Left kidney (tissue), 8 donors: ENCODE measurements around the gene STK25. TPM values are rescaled to one million over a fixed set of nuclear protein-coding genes. Genes with fewer than 3 reads are reported as not detected.
A peak's percentile ranks its signal among the peaks of the same experiment; 100 is the strongest.

Experiments used
- DNase-seq: peaks from one replicate; pipeline ENCODE4 v3.0.0-alpha.2; 2013
- long read RNA-seq, 8 donors: transcript quantifications; one replicate each; lab custom pipeline, GENCODE V29; 2026
- polyA plus RNA-seq: library from polyadenylated mRNA; unstranded; fragments of 120-200 nt; gene quantifications from one replicate; pipeline ENCODE4 v1.2.1, GENCODE V29; 2013; ENCODE audit not compliant: insufficient read length

The STK25 gene
- 233 TPM for polyA plus RNA-seq
- long read RNA-seq, donor 1, full-length matches to known transcripts = 55 of 55 reads
- long read RNA-seq, donor 1, partial matches to known transcripts = 0 of 55 reads
- long read RNA-seq, donor 1, other reads (novel, unspliced or antisense) = 0 of 55 reads
- long read RNA-seq, donor 2, full-length matches to known transcripts = 46 of 53 reads
- long read RNA-seq, donor 2, partial matches to known transcripts = 0 of 53 reads
- long read RNA-seq, donor 2, other reads (novel, unspliced or antisense) = 7 of 53 reads
- long read RNA-seq, donor 3, full-length matches to known transcripts = 34 of 34 reads
- long read RNA-seq, donor 3, partial matches to known transcripts = 0 of 34 reads
- long read RNA-seq, donor 3, other reads (novel, unspliced or antisense) = 0 of 34 reads
- long read RNA-seq, donor 4, partial matches to known transcripts = 0 of 9 reads
- long read RNA-seq, donor 4, other reads (novel, unspliced or antisense) = 0 of 9 reads
- long read RNA-seq, donor 5, full-length matches to known transcripts = 71 of 77 reads
- long read RNA-seq, donor 5, partial matches to known transcripts = 0 of 77 reads
- long read RNA-seq, donor 5, other reads (novel, unspliced or antisense) = 6 of 77 reads
- long read RNA-seq, donor 6, full-length matches to known transcripts = 63 of 68 reads
- long read RNA-seq, donor 6, partial matches to known transcripts = 5 of 68 reads
- long read RNA-seq, donor 6, other reads (novel, unspliced or antisense) = 0 of 68 reads
- long read RNA-seq, donor 7, full-length matches to known transcripts = 71 of 76 reads
- long read RNA-seq, donor 7, partial matches to known transcripts = 5 of 76 reads
- long read RNA-seq, donor 7, other reads (novel, unspliced or antisense) = 0 of 76 reads
- long read RNA-seq, donor 8, full-length matches to known transcripts = 19 of 19 reads
- long read RNA-seq, donor 8, partial matches to known transcripts = 0 of 19 reads
- long read RNA-seq, donor 8, other reads (novel, unspliced or antisense) = 0 of 19 reads

- peak; percentile 98 for DNase-seq
These were observed at the start of gene STK25 for GRCh38 chr2:241508240-241509154. STK25 (minus strand) TSS chr2:241508584; CDS start chr2:241508035, 549 bp downstream.

- DNase-seq = no peak
These were observed 48.4 kb upstream of the STK25 start for GRCh38 chr2:241556746-241557145.

GRCh38 chr2:241555711-241556110 is 47.3 kb upstream of the STK25 start:
- DNase-seq = no peak

GRCh38 chr2:241554610-241555322 is 46.4 kb upstream of the STK25 start:
- no peak for DNase-seq

- no peak for DNase-seq
These were observed 45.6 kb upstream of the STK25 start for GRCh38 chr2:241553981-241554380.

- DNase-seq = no peak
These were observed 45.1 kb upstream of the STK25 start for GRCh38 chr2:241553512-241553830.

- no peak for DNase-seq
These were observed 43.8 kb upstream of the STK25 start for GRCh38 chr2:241551998-241552737.

- DNase-seq = no peak
These were observed 43.2 kb upstream of the STK25 start for GRCh38 chr2:241551599-241551997.

GRCh38 chr2:241550616-241551580 is 42.5 kb upstream of the STK25 start:
- no peak for DNase-seq

GRCh38 chr2:241548451-241548835 is 40.1 kb upstream of the STK25 start:
- DNase-seq = no peak

- DNase-seq = no peak
These were observed 39.5 kb upstream of the STK25 start for GRCh38 chr2:241547781-241548450.

GRCh38 chr2:241546771-241547498 is 38.6 kb upstream of the STK25 start:
- DNase-seq = no peak

GRCh38 chr2:241545523-241546473 is 37.4 kb upstream of the STK25 start:
- DNase-seq = no peak

- no peak for DNase-seq
These were observed 36.7 kb upstream of the STK25 start for GRCh38 chr2:241545106-241545505.

- DNase-seq = no peak
These were observed 33.9 kb upstream of the STK25 start for GRCh38 chr2:241542278-241542605.

- no peak for DNase-seq
These were observed 33.3 kb upstream of the STK25 start for GRCh38 chr2:241541564-241542277.
